ENCODE measurements around the gene KPTN.
A peak's percentile ranks its signal among the peaks of the same experiment; 100 is the strongest.

Gene KPTN

DNA sequence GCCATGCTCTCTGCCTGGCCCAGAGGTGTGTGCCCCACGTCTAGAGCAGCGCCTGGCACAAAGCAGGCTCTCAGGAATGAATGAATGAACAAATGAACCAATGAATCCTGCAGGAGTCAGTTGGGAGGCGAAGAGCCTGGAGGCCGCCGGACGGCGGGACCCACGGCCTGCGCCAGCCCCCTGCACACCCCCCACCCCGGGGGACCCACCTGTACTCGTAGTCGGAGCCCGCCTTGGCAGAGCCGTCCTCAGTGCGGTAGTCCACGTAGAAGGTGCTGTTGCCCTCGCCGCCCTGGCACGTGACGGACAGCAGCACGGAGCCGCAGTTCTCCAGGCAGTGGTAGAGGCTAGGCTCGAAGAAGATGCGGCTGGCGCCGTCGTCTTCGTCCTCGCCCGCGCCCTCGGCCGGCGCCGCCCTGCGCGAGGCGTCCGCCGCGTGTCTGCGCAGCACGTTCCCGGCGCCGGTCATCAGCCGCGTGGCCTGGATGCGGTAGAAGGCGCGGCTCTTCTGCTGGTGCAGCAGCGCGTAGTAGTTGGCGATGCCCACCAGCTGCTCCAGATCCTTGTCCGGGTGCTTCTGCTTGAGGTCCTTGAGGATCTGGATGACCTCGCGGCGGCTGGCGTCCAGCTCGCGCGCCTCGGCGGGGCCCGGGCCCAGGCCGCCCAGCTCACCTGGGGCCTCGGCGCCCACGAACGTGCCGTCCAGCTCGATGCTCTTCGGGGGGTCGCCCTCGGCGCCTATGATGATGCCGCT, 27.1 kb downstream of the KPTN start:
- DNase-seq (ENCODE audit: low read depth): no peak
- no peak overlapping the region for H3K4me3 ChIP-seq (ENCODE audit: low read depth, low read length)
- TF ChIP-seq, protein P1, sequence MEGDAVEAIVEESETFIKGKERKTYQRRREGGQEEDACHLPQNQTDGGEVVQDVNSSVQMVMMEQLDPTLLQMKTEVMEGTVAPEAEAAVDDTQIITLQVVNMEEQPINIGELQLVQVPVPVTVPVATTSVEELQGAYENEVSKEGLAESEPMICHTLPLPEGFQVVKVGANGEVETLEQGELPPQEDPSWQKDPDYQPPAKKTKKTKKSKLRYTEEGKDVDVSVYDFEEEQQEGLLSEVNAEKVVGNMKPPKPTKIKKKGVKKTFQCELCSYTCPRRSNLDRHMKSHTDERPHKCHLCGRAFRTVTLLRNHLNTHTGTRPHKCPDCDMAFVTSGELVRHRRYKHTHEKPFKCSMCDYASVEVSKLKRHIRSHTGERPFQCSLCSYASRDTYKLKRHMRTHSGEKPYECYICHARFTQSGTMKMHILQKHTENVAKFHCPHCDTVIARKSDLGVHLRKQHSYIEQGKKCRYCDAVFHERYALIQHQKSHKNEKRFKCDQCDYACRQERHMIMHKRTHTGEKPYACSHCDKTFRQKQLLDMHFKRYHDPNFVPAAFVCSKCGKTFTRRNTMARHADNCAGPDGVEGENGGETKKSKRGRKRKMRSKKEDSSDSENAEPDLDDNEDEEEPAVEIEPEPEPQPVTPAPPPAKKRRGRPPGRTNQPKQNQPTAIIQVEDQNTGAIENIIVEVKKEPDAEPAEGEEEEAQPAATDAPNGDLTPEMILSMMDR (IDR thresholded peaks at IDR 0.05; ENCODE audit: insufficient read depth, low read depth, low read length, missing control alignments): no peak

DNA sequence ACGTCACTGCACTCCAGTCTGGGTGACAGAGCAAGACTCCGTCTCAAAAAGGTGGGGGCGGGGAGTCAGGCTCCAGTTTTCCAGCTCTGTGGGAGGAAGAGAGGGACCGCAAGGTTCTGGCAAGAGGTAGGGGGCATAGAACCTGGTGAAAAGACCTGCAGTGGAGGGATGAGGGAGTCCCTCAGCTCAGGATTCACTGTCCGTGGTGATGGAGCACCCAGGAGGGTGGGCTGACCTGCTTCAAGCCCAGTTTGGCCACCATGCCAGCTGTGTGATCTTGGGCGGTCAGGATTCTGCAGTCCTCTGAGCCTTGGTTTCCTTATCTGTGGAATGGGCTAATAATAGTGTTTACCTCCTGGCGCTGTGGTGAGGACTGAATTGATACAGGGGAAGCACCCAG, 33.5 kb downstream of the KPTN start:
- TF ChIP-seq, protein P1 (IDR thresholded peaks at IDR 0.05; ENCODE audit: insufficient read depth, low read depth, low read length, missing control alignments): no peak
- no peak overlapping the region for H3K4me3 ChIP-seq (ENCODE audit: low read depth, low read length)
- DNase-seq (ENCODE audit: low read depth): no peak

DNA sequence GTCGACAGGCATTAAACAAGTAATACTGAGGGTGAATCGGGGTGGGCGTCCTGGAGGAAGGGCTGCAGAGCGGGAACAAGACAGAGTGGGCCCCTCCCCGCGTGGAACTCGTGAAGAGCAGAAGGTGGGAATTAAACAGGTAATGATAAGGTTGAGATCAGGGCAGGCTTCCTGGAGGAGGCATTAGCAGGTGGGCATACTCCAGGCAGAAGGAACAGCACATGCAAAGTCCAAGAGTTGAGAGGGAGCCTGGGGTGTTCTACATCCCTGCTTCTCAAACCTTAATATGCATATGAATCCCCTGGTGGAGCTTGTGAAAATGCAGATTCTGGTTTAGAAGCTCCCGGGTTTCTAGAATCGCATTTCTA, 35.7 kb downstream of the KPTN start:
- no peak overlapping the region for H3K4me3 ChIP-seq (ENCODE audit: low read depth, low read length)
- TF ChIP-seq, protein P1 (IDR thresholded peaks at IDR 0.05; ENCODE audit: insufficient read depth, low read depth, low read length, missing control alignments): no peak
- DNase-seq (ENCODE audit: low read depth): no peak

DNA sequence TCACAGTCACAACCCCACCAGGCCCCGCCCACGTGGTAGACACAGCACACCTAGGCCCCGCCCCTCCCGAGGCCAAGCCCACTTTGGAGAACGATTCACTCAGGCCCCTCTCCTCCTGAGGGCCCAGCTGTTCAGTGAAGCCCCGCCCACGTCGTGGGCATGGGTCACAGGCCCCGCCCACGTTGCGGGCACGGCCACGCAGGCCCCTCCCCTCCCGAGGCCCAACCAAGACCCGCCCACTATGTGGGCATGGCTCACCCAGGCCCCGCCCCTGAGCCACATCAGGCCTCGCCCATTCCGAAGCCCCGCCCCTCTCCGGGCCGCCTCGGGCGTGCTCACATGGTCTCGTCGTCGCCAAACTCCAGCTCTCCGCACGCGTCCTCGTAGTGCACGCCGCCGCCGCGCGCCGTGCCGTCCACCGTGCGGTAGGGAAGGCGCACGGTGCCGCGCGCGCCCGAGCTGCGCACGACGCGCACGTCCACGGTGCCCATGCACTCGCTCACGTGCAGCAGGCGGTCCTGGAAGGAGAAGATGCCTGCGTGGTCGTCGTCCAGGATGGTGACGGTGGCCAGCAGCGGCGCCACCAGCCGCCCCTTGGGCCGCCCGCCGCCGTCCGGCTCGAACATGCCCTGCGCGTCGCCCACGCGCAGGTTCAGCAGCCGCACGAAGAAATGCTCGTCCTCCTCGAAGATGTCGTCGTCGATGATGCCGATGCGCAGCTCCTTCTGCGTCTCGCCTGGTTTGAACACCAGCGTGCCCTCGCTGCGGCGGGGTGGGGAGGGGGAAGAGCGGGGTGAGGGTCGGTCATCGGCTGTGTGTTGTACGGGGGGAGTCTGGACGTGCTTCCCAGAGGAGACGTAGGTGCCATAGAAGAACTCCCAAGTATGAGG, 36.3 kb downstream of the KPTN start:
- no peak overlapping the region for H3K4me3 ChIP-seq (ENCODE audit: low read depth, low read length)
- DNase-seq (ENCODE audit: low read depth): peak; percentile 41
- TF ChIP-seq, protein P1 (IDR thresholded peaks at IDR 0.05; ENCODE audit: insufficient read depth, low read depth, low read length, missing control alignments): no peak

DNA sequence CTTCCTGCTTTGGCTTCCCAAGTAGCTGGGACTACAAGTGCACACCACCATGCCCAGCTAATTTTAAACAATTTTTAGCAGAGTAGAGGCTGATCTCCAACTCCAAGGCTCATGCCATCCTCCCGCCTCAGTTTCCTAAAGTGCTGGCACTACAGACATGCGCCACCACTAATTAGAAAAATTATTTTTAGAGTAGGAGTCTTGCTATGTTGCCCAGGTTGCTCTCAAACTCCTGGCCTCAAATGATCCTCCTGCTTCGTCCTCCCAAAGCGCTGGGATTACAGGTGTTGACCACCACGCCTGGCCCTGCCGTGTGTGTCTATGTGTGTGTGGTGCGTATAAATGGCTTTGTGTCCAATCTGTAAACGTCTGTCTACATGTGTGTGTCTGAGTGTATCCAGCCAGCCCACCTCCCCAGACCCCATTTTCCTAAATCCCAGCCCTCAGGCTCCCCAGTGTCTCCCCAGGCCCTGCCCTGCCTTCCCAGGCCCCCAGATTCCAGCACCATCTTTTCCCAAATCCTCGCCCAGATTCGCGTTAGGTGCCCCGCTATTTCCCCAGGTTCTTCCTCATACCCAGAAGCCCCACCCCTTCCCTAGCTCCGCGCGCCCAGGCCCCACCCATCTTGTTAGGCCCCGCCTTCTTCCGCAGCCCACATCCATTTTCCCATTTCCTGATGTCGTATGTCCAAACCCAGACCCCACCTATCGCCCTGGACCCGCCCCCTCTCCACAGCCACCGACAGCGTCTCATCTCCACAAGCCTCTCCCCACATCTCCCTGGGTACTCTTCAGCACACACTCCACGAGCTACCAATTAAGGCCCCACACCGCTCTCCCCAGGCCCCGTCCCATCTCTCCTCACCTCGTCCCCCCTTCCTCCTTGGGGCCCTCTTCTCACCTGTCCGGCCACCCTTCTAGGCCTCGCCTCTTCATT, 37.2 kb downstream of the KPTN start:
- no peak for DNase-seq (ENCODE audit: low read depth)
- TF ChIP-seq, protein P1 (IDR thresholded peaks at IDR 0.05; ENCODE audit: insufficient read depth, low read depth, low read length, missing control alignments): no peak
- H3K4me3 ChIP-seq (ENCODE audit: low read depth, low read length): no peak overlapping the region

DNA sequence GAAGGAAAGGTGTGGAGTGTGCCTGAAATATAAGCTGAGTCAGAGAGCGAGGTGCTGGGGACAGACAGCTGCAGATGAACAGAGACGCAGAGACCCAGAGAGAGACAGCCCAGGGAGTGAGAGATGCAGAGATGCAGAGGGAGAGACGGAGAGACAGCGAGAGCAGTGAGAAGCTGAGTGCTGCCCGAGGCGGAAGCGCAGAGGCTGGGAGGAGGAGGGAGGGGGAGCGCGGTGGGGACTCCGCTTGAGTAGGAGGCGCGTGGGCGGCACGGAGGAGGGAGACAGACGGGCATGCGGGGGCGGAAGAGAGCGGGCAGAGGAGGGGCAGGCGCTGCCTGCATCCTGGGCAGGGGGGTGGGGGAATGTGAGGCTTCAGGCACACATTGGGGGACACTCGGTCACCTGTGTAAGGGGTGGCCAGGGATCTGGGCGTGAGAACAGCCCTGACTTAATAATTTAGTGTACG, 38.0 kb downstream of the KPTN start:
- DNase-seq (ENCODE audit: low read depth): peak; percentile 24
- H3K4me3 ChIP-seq (ENCODE audit: low read depth, low read length): no peak overlapping the region
- TF ChIP-seq, protein P1 (IDR thresholded peaks at IDR 0.05; ENCODE audit: insufficient read depth, low read depth, low read length, missing control alignments): no peak
